Measurements from ENCODE around the gene SCRN1.

DNA sequence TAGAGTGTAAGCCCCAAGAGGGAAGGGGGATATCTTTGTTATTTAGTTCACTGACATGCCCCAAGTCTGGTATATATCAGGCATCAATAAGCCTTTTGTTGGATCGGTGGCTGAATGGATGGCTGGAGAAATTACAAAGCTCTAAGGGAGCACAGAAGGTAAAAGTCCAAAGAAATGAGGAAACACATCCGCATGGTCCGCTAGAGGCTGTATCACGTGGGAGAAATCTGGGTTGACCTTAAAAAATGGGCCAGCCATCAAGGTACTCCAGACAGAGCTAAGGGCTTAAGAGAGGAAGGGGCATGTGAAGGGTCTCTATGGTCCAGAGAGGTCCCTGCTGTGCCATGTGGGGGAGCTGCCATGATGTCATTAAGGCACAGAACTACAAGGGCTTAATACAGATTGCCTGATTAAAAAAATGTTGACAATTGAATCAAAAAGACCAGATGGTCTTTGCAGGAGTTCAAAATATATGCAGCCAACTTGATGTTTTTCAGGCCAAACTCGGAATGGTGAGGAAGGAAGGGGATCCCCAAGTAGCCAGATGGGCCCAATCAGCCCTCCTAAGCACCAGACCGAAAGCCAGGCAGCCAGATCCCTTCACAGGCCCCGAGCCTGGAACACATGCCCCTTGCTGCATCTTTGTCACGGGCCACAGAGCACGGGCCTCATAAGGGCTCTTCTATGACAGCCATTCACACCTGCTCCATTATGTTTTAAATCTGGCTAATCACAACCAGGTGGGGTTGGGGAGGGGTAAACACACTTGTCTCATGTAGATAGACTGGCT is 31.9 kb downstream of the SCRN1 start:
- TF ChIP-seq, protein P1, sequence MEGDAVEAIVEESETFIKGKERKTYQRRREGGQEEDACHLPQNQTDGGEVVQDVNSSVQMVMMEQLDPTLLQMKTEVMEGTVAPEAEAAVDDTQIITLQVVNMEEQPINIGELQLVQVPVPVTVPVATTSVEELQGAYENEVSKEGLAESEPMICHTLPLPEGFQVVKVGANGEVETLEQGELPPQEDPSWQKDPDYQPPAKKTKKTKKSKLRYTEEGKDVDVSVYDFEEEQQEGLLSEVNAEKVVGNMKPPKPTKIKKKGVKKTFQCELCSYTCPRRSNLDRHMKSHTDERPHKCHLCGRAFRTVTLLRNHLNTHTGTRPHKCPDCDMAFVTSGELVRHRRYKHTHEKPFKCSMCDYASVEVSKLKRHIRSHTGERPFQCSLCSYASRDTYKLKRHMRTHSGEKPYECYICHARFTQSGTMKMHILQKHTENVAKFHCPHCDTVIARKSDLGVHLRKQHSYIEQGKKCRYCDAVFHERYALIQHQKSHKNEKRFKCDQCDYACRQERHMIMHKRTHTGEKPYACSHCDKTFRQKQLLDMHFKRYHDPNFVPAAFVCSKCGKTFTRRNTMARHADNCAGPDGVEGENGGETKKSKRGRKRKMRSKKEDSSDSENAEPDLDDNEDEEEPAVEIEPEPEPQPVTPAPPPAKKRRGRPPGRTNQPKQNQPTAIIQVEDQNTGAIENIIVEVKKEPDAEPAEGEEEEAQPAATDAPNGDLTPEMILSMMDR (conservative IDR thresholded peaks at IDR 0.05; ENCODE audit: low read length), result no peak
- TF ChIP-seq EZH2phosphoT487 (IDR thresholded peaks at IDR 0.05; ENCODE audit: borderline replicate concordance, low read depth, low read length), result no peak

Data from OCI-LY7 (cell line).